Ovary (tissue), 3 donors: Measurements from ENCODE around the gene SH3PXD2B.

Source experiments
- EP300 ChIP-seq: sonication (generic); formaldehyde crosslinking; IDR thresholded peaks from one replicate; pipeline ENCODE4 v1.6.1; 2017; ENCODE audit warnings: antibody characterized with exemption
- POLR2A ChIP-seq: fragments of 450-650 bp; IDR thresholded peaks from one replicate; pipeline ENCODE4 v1.6.1; 2017; ENCODE audit warnings: antibody characterized with exemption, mild to moderate bottlenecking, moderate library complexity
- TF ChIP-seq, protein P1 (sequence below), 3 donors: fragments of 450-650 bp in 2 of 3; fragments of 200-600 bp in 1 of 3; IDR thresholded peaks; one replicate each; pipeline versions ENCODE4 v1.5.1 to v1.8.0; 2016 to 2022; ENCODE audit warnings: antibody characterized with exemption in 3 of 3, mild to moderate bottlenecking in 1 of 3
- donor health status: DM: no; HTN: no; CAD: no.

DNA sequence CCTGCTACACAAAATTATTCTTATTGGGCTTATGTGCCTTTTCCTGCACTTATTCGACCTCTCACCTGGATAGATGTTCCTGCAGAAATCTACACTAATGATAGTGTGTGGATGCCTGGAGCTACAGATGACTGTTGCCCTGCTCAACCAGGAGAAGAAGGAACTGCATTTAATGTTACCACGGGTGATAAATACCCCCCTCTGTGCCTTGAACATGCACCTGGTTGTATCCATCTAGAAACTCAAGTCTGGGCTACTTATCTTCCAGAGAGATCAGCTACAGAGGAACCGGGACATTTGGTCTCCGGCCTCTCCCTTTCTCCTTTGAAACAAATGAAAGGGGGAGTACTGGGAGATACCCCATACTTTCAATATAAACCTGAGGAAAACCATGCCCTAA, 54.5 kb downstream of the SH3PXD2B start:
- TF ChIP-seq EP300: no peak
- TF ChIP-seq POLR2A: no peak
- TF ChIP-seq, protein P1, sequence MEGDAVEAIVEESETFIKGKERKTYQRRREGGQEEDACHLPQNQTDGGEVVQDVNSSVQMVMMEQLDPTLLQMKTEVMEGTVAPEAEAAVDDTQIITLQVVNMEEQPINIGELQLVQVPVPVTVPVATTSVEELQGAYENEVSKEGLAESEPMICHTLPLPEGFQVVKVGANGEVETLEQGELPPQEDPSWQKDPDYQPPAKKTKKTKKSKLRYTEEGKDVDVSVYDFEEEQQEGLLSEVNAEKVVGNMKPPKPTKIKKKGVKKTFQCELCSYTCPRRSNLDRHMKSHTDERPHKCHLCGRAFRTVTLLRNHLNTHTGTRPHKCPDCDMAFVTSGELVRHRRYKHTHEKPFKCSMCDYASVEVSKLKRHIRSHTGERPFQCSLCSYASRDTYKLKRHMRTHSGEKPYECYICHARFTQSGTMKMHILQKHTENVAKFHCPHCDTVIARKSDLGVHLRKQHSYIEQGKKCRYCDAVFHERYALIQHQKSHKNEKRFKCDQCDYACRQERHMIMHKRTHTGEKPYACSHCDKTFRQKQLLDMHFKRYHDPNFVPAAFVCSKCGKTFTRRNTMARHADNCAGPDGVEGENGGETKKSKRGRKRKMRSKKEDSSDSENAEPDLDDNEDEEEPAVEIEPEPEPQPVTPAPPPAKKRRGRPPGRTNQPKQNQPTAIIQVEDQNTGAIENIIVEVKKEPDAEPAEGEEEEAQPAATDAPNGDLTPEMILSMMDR (IDR thresholded peaks at IDR 0.05): no peak
